ENCODE results near the gene MYL6.

DNA sequence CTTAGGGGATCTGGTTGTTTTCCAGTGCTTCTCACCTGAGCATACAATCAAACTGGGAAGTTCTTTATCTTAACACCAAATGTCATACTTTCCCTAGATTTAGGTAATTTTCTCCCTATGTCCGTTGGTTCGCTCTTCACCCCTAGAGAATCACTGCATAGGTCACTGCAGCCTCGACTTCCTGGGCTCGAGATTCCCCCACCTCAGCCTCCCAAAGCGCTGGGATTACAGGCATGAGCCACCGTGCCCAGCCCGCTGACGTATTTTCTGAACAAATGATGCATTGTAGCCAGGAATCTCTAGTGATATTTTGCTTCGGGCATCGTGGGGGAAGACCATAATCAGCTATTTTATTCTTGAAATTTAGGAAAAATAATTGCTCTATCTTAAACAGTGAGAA is 42.8 kb upstream of the MYL6 start:
- TF ChIP-seq, protein P1, sequence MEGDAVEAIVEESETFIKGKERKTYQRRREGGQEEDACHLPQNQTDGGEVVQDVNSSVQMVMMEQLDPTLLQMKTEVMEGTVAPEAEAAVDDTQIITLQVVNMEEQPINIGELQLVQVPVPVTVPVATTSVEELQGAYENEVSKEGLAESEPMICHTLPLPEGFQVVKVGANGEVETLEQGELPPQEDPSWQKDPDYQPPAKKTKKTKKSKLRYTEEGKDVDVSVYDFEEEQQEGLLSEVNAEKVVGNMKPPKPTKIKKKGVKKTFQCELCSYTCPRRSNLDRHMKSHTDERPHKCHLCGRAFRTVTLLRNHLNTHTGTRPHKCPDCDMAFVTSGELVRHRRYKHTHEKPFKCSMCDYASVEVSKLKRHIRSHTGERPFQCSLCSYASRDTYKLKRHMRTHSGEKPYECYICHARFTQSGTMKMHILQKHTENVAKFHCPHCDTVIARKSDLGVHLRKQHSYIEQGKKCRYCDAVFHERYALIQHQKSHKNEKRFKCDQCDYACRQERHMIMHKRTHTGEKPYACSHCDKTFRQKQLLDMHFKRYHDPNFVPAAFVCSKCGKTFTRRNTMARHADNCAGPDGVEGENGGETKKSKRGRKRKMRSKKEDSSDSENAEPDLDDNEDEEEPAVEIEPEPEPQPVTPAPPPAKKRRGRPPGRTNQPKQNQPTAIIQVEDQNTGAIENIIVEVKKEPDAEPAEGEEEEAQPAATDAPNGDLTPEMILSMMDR (IDR thresholded peaks at IDR 0.05; ENCODE audit: extremely low read depth in 1 of 2, insufficient read depth in 1 of 2, low read depth in 1 of 2, low read length in 2 of 2) = no peak
- no peak for TF ChIP-seq POLR2AphosphoS5 (IDR thresholded peaks at IDR 0.05; ENCODE audit: insufficient read depth, low read depth, low read length)
- TF ChIP-seq, protein P2, sequence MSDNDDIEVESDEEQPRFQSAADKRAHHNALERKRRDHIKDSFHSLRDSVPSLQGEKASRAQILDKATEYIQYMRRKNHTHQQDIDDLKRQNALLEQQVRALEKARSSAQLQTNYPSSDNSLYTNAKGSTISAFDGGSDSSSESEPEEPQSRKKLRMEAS (IDR thresholded peaks at IDR 0.05; ENCODE audit: insufficient read depth, insufficient read length) = no peak
- no peak for TF ChIP-seq POLR2A (IDR thresholded peaks at IDR 0.05; ENCODE audit: low read depth, low read length)
